Lung (tissue), 12 donors: ENCODE measurements around the gene FOXN3. TPM values are rescaled to one million over a fixed set of nuclear protein-coding genes. Genes with fewer than 3 reads are reported as not detected.

Source experiments
- ATAC-seq: fragments of 200-7000 bp; cut with Tn5 transposase; one replicate; pipeline ENCODE4 v1.9.1; 2020; ENCODE audit warnings: moderate number of reproducible peaks; ENCODE audit not compliant: insufficient read depth, low FRiP score
- DNase-seq, 3 donors: peaks; one replicate each; pipeline ENCODE4 v3.0.0-alpha.2; 2013 to 2017
- H3K27ac ChIP-seq, 2 donors: one replicate each; pipeline ENCODE4 v1.5.1; 2013; ENCODE audit warnings: mild to moderate bottlenecking in 2 of 2, moderate library complexity in 2 of 2, control low read depth in 1 of 2, inconsistent platforms in 1 of 2, low read depth in 1 of 2, low read length in 1 of 2
- H3K27me3 ChIP-seq, 3 donors: one replicate each; pipeline ENCODE4 v1.5.1; 2013; ENCODE audit warnings: low read length in 2 of 3; ENCODE audit not compliant: control insufficient read depth in 3 of 3, insufficient read depth in 3 of 3
- H3K36me3 ChIP-seq, 4 donors: one replicate each; pipeline ENCODE4 v1.5.1; 2013; ENCODE audit warnings: low read length in 4 of 4, mild to moderate bottlenecking in 1 of 4, moderate library complexity in 1 of 4; ENCODE audit not compliant: control insufficient read depth in 4 of 4, insufficient read depth in 4 of 4
- H3K4me1 ChIP-seq, 5 donors: one replicate each; pipeline ENCODE4 v1.5.1; 2013; ENCODE audit warnings: low read length in 5 of 5, mild to moderate bottlenecking in 2 of 5, moderate library complexity in 1 of 5; ENCODE audit not compliant: control insufficient read depth in 5 of 5, insufficient read depth in 5 of 5
- H3K4me3 ChIP-seq: one replicate; pipeline ENCODE4 v1.5.1; 2013; ENCODE audit warnings: mild to moderate bottlenecking, control low read depth, moderate library complexity
- H3K9ac ChIP-seq, 2 donors: one replicate each; pipeline ENCODE4 v1.5.1; 2013; ENCODE audit warnings: low read length in 2 of 2, control low read depth in 1 of 2; ENCODE audit not compliant: insufficient read depth in 1 of 2
- H3K9me3 ChIP-seq, 4 donors: one replicate each; pipeline ENCODE4 v1.5.1; 2013; ENCODE audit warnings: low read length in 3 of 4, mild to moderate bottlenecking in 1 of 4, moderate library complexity in 1 of 4; ENCODE audit not compliant: control insufficient read depth in 4 of 4, insufficient read depth in 3 of 4
- CTCF ChIP-seq: IDR thresholded peaks from 2 replicates; pipeline ENCODE4 v1.5.1; 2012; ENCODE audit warnings: mild to moderate bottlenecking; ENCODE audit errors: control extremely low read depth, extremely low read depth
- WGBS, 2 donors: extraction: QIAGEN DNeasy Blood & Tissue Kit; methylation state at CpG; one replicate each; pipeline ENCODE4 v1.1.7; 2013; 5-methylcytosine and 5-hydroxymethylcytosine counted together
- polyA plus RNA-seq, 2 donors: library from polyadenylated mRNA; stranded (reverse); fragments of 200-250 nt; gene quantifications; one replicate each; pipeline ENCODE4 v1.2.1, GENCODE V29; 2013
- total RNA-seq, 2 donors: library from RNA; depleted of rRNA in 1 of 2; stranded (reverse); fragments of >200 nt in 1 of 2; gene quantifications; one replicate each; pipeline ENCODE4 v1.2.1, GENCODE V29; 2014 to 2021
- donor health status: control.
- donor health status: control.
- donor health status: Bipolar disorder and iron deficiency.
- donor health status: healthy.
- donor health status: DM: yes; HTN: yes; CAD: no.

Gene FOXN3
- total and polyA plus RNA-seq, 4 donors = 12.7 to 69.7 (median 34.9) TPM

- H3K9me3 ChIP-seq = peaks cover 0 to 3% (median 0%) of the 10 kb centered on the region in 4 donors
- DNase-seq (peak in 2 of 3 donors; percentile 39 to 47), ATAC-seq (no peak)
- H3K36me3 ChIP-seq = no peaks in the 10 kb centered on the region
- H3K4me3 ChIP-seq = no peak overlapping the region
- peaks cover 2 to 18% (median 9%) of the 10 kb centered on the region in 5 donors for H3K4me1 ChIP-seq
- H3K27ac ChIP-seq = no peak overlapping the region
- no peaks in the 10 kb centered on the region for H3K27me3 ChIP-seq
- TF ChIP-seq CTCF = no peak
- 77 to 82% methylated on average over 7 of the region's 7 CpGs for WGBS, 2 donors
- peak overlapping the region in 1 of 2 donors; percentile 53 for H3K9ac ChIP-seq
These were observed 179.0 kb downstream of the FOXN3 start for GRCh38 chr14:89237921-89238529.

- TF ChIP-seq CTCF = no peak
- H3K9ac ChIP-seq = no peak overlapping the region
- no peaks in the 10 kb centered on the region for H3K36me3 ChIP-seq
- H3K4me3 ChIP-seq = no peak overlapping the region
- H3K27me3 ChIP-seq = no peaks in the 10 kb centered on the region
- H3K9me3 ChIP-seq = peaks cover 0 to 3% (median 0%) of the 10 kb centered on the region in 4 donors
- DNase-seq = peak in 2 of 3 donors; percentile 52 to 65
- no peak for ATAC-seq
- H3K27ac ChIP-seq = no peak overlapping the region
- peaks cover 2 to 12% (median 8%) of the 10 kb centered on the region in 5 donors for H3K4me1 ChIP-seq
These were observed 180.2 kb downstream of the FOXN3 start for GRCh38 chr14:89236851-89237250.

GRCh38 chr14:89233184-89233583, 183.8 kb downstream of the FOXN3 start:
- H3K36me3 ChIP-seq = no peaks in the 10 kb centered on the region
- no peaks in the 10 kb centered on the region for H3K27me3 ChIP-seq
- no peak overlapping the region for H3K9ac ChIP-seq
- H3K4me1 ChIP-seq = peaks cover 0 to 10% (median 8%) of the 10 kb centered on the region in 5 donors
- DNase-seq = no peak
- WGBS, 2 donors = 97% methylated on average over 2 of the region's 2 CpGs
- H3K27ac ChIP-seq = no peak overlapping the region
- peaks cover 0 to 3% (median 0%) of the 10 kb centered on the region in 4 donors for H3K9me3 ChIP-seq
- no peak overlapping the region for H3K4me3 ChIP-seq
- TF ChIP-seq CTCF = no peak
- no peak for ATAC-seq
